ENCODE data around the gene SEC62.
"Not testable (repeated sequence)": the region's sequence is repeated elsewhere in the genome, so short reads cannot be mapped to it uniquely, and the experiment has no call there.

The SEC62 gene

DNA sequence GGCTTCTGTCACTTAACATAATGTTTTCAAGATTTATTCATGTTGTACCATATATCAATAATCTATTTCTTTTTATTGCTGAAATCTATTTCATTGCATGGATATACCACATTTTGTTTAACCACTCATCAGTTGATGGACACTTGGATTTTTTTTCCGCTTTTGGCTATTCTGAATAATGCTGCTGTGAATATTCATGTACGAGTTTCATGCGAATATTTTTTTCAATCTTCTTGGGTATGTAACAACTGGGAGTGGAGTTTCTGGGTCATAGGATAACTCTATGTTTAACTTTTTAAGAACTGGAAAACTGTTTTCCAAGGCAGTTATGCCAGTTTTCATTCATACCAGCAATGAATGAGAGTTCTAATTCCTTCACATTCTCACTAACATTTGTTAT, 49.5 kb downstream of the SEC62 start:
- no peak for DNase-seq (ENCODE audit: low read depth)

DNA sequence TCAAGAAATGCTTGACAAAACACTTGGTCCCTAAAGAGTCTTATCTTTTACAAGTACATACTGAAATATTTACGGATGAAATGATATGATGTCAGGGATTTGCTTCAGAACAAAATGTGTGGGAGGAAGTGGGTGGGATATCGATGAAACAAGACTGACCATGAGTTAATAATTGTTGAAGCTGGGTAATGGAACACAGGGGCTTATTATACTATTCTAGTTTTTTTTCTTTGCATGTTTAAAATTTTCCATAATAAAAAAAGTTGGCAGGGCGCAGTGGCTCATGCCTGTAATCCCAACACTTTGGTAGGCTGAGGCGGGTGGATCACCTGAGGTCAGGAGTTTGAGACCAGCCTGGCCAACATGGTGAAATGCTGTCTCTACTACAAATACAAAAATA, 52.7 kb downstream of the SEC62 start:
- not testable (repeated sequence) for DNase-seq (ENCODE audit: low read depth)

DNA sequence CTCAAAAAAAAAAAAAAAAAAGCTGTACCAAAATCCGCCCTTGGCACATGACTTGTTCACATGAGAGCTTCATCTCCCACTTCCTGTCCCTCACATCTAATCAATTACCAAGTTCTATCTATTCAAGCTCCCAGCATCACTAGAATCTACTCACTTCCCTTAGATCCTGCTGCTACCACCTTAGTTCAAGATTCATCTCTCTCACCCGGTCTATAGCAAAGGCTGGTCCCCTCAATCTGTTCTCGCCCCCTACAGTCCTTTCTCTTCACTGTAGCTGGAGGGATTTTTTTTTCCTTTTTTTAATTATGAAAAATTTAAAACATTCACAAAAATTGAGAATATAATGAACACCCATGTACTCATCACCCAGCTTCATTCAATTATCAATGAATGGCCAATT, 54.5 kb downstream of the SEC62 start:
- no peak for DNase-seq (ENCODE audit: low read depth)

- DNase-seq (ENCODE audit: low read depth): no peak
These were observed 55.7 kb downstream of the SEC62 start for GRCh38 chr3:170022336-170022735.

GRCh38 chr3:170023165-170023564, 56.6 kb downstream of the SEC62 start:
- DNase-seq (ENCODE audit: low read depth): no peak

GRCh38 chr3:170024581-170024980, 58.0 kb downstream of the SEC62 start:
- DNase-seq (ENCODE audit: low read depth): no peak

DNA sequence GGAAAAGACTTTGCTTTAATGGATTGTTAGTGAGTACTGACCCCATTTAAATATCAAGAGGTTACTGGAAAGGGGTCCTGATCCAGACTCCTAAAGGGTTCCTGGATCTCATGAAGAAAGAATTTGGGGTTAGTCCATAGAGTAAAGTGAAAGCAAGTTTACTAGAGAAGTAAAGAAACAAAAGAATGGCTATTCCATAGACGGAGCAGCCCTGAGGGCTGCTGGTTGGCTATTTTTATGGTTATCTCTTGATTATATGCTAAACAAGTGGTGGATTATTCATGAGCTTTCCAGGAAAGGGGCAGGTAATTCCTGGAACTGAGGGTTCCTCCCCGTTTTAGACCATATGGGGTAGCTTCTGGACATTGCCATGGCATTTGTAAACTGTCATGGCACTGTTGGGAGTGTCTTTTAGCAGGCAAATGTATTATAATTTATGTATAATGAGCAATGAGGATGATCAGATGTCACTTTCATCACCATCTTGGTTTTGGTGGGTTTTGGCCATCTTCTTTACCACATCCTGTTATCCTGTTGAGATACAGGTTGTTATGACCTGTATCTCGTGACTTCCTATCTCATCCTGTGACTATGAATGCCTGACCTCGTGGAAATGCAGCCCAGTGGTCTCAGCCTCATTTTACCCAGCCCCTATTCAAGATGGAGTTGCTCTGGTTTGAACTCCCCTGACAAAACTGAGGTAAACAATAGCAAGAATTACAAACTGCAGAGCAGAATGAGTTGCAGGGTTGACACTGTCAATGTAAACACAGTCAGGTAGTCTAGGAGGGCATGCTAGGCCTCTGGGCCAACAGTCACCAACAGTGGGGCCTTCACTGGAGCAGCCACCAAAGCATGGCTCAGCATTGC, 60.9 kb downstream of the SEC62 start:
- no peak for DNase-seq (ENCODE audit: low read depth)

DNA sequence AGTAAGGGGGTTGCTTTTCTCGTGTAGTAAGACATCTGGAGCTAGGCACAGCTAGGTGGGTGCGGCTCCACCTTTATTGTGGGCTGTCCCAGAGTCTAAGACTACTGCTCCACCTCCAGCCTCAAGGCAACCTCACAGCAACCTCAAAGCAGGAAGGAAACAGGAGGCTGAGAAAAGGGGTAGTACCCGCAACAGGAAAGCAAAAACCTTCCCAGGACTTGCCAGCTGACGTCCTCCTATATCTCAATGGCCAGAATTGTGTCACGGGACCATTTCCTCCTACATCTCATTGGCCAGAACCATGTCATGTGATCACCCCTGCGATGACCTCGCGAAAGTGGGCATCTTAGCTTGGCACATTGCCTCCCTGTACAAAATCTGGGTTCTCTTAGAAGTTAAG, 66.9 kb downstream of the SEC62 start:
- DNase-seq (ENCODE audit: low read depth): no peak

GRCh38 chr3:170037463-170038433, 71.1 kb downstream of the SEC62 start, which contains the start of gene GPR160:
Gene GPR160 (plus strand): TSS chr3:170037995. CDS start chr3:170083973, 45,978 bp downstream.
- peak; percentile 63 for DNase-seq (ENCODE audit: low read depth)

- no peak for DNase-seq (ENCODE audit: low read depth)
These were observed 72.0 kb downstream of the SEC62 start for GRCh38 chr3:170038434-170039110.

DNA sequence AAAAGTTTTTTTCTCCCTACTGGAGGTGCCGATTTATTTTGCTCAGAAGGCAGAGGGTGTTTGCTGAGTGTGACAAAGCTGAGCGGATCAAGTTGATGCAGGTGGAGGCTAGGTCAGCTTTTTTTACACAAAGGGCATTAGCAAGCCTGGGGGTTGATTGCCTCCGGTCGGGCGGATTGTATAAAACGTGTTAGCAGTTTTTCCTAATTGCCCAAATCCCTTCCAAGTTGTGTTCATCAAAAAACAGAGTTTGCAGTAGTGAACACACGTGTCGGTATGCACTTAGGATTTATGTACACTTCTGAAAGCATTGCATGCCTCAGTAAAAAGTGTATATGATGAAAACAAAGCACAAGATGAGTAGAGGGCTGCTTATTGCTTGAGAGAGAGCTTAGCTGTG, 73.8 kb downstream of the SEC62 start:
- DNase-seq (ENCODE audit: low read depth): no peak

GRCh38 chr3:170043506-170043905, 76.9 kb downstream of the SEC62 start:
- DNase-seq (ENCODE audit: low read depth): no peak

GRCh38 chr3:170044271-170044670, 77.7 kb downstream of the SEC62 start:
- DNase-seq (ENCODE audit: low read depth): no peak

DNA sequence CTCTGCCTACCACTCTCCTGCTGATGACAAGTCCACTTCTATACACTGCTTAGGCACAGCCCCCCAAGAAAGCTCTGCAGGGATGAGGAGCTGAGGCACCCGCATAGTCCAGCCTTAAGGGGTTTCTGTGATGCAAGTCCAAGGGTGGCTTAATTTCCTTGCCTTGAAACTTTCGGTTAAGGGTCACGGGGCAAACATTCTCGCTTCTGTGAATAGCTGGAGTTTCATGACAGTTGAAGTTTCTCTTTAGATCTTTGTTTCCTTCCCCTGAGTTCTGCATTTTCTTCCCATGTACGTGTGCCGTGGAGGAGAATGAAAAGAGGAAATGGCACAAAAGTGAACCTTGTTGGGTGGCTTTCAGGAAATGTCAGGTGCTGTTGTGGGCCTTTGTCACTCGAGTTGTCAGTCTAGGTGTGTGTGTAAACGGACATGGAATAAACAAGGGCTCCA, 78.2 kb downstream of the SEC62 start:
- no peak for DNase-seq (ENCODE audit: low read depth)

- DNase-seq (ENCODE audit: low read depth): no peak
These were observed 79.9 kb downstream of the SEC62 start for GRCh38 chr3:170046269-170047132.

DNA sequence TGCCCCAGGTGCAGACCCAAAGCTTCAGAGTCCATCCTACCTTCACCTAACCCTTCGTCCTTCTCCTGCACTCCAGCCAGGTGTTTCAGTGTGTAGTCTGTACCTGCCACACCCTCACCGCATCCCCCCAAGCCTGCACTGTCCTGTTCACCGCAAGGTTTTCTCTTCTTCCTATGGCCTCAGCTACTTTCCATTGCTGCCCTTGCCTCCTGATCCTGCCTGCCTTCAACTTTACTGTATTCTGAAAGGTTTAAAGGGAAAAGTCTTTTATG, 80.5 kb downstream of the SEC62 start:
- no peak for DNase-seq (ENCODE audit: low read depth)

Data from stimulated activated CD8-positive, alpha-beta memory T cell treated with anti-CD3 and anti-CD28 coated beads, Interleukin-12 subunit alpha, Interleukin-12 subunit beta, amount 100 ng/mL, for 4 hours (primary cell).